ENCODE data around the gene SOX5.
A peak's percentile ranks its signal among the peaks of the same experiment; 100 is the strongest.
"Not testable (repeated sequence)": the region's sequence is repeated elsewhere in the genome, so short reads cannot be mapped to it uniquely, and the experiment has no call there.

Gene SOX5

GRCh38 chr12:23750923-23751322 lies 198.5 kb downstream of the SOX5 start:
- DNase-seq, result no peak

- DNase-seq, result no peak
These were observed 204.8 kb downstream of the SOX5 start for GRCh38 chr12:23744696-23745095.

- DNase-seq, result no peak
These were observed 206.9 kb downstream of the SOX5 start for GRCh38 chr12:23742574-23742973.

- no peak for DNase-seq
These were observed 218.0 kb downstream of the SOX5 start for GRCh38 chr12:23731493-23731892.

- no peak for DNase-seq
These were observed 218.4 kb downstream of the SOX5 start for GRCh38 chr12:23731035-23731434.

GRCh38 chr12:23729359-23729758 lies 220.1 kb downstream of the SOX5 start:
- DNase-seq, result no peak

GRCh38 chr12:23726646-23727045 lies 222.8 kb downstream of the SOX5 start:
- DNase-seq, result no peak

- no peak for DNase-seq
These were observed 226.8 kb downstream of the SOX5 start for GRCh38 chr12:23722655-23723054.

- no peak for DNase-seq
These were observed 228.2 kb downstream of the SOX5 start for GRCh38 chr12:23721268-23721667.

GRCh38 chr12:23719493-23719892 lies 230.0 kb downstream of the SOX5 start:
- no peak for DNase-seq

GRCh38 chr12:23710361-23710760 lies 239.1 kb downstream of the SOX5 start:
- not testable (repeated sequence) for DNase-seq

GRCh38 chr12:23708185-23708837 lies 241.2 kb downstream of the SOX5 start:
- DNase-seq, result no peak

GRCh38 chr12:23707270-23707669 lies 242.2 kb downstream of the SOX5 start:
- DNase-seq, result no peak

GRCh38 chr12:23704992-23705943 lies 244.2 kb downstream of the SOX5 start:
- no peak for DNase-seq

GRCh38 chr12:23703051-23703450 lies 246.4 kb downstream of the SOX5 start:
- no peak for DNase-seq

- DNase-seq, result no peak
These were observed 250.4 kb downstream of the SOX5 start for GRCh38 chr12:23699031-23699430.

GRCh38 chr12:23694920-23695319 lies 254.6 kb downstream of the SOX5 start:
- no peak for DNase-seq

GRCh38 chr12:23694307-23694706 lies 255.2 kb downstream of the SOX5 start:
- no peak for DNase-seq

GRCh38 chr12:23687947-23688346 lies 261.5 kb downstream of the SOX5 start:
- no peak for DNase-seq

- no peak for DNase-seq
These were observed 263.4 kb downstream of the SOX5 start for GRCh38 chr12:23686095-23686494.

GRCh38 chr12:23684121-23684520 lies 265.3 kb downstream of the SOX5 start:
- DNase-seq, result peak; percentile 71

- no peak for DNase-seq
These were observed 268.2 kb downstream of the SOX5 start for GRCh38 chr12:23681237-23681636.

- no peak for DNase-seq
These were observed 275.4 kb downstream of the SOX5 start for GRCh38 chr12:23674064-23674463.

- DNase-seq, result no peak
These were observed 277.6 kb downstream of the SOX5 start for GRCh38 chr12:23671881-23672280.

All from MV-4-11 (cell line).